ENCODE data around the gene LLPH.

GRCh38 chr12:66113471-66113870 lies 17.1 kb downstream of the LLPH start:
- TF ChIP-seq POLR2A (IDR thresholded peaks at IDR 0.05) (no peak), CTCF (IDR thresholded peaks at IDR 0.05) (no peak)
